Activated CD8-positive, alpha-beta memory T cell treated with anti-CD3 and anti-CD28 coated beads for 36 hours (primary cell): Measurements from ENCODE around the gene RALY. TPM values are rescaled to one million over a fixed set of nuclear protein-coding genes. Genes with fewer than 3 reads are reported as not detected.

Experiments
- CTCF ChIA-PET: fragments of 350-600 bp; sonication (Branson Sonifier 250); formaldehyde crosslinking; loops from one replicate; lab custom pipeline; 2021; ENCODE audit warnings: antibody characterized with exemption; lab: Charles Lee
- POLR2A ChIA-PET: fragments of 350-600 bp; sonication (Branson Sonifier 250); formaldehyde crosslinking; loops from one replicate; lab custom pipeline; 2021; ENCODE audit warnings: antibody characterized with exemption; lab: Charles Lee
- total RNA-seq, 2 experiments: library from RNA; stranded (reverse); gene quantifications; one replicate each; pipeline ENCODE4 v1.2.3, GENCODE V29; 2021

The RALY gene
- 100 to 1,000 TPM; 145 to 148 TPM for total RNA-seq

GRCh38 chr20:33993576-33994221, at the start of gene RALY:
Gene RALY (plus strand): TSS chr20:33993911. CDS start chr20:34072075, 78,164 bp downstream.
- ChIA-PET POLR2A (interaction anchor here (0.6 to 1.7 kb wide), 8 partner anchors 18 to 1778 kb away, joined by 3 to 14 read pairs (median 4); partner anchors contain the start of genes CBFA2T2, CHMP4B and EIF2S2), CTCF (interaction anchor here (0.6 to 1.8 kb wide), 4 partner anchors 14 to 81 kb away, joined by 3 to 7 read pairs (median 5); no protein-coding TSS in a partner anchor)

- ChIA-PET POLR2A (no interaction called here), CTCF (no interaction called here)
Measured at GRCh38 chr20:33944914-33945313, 48.8 kb upstream of the RALY start.

DNA sequence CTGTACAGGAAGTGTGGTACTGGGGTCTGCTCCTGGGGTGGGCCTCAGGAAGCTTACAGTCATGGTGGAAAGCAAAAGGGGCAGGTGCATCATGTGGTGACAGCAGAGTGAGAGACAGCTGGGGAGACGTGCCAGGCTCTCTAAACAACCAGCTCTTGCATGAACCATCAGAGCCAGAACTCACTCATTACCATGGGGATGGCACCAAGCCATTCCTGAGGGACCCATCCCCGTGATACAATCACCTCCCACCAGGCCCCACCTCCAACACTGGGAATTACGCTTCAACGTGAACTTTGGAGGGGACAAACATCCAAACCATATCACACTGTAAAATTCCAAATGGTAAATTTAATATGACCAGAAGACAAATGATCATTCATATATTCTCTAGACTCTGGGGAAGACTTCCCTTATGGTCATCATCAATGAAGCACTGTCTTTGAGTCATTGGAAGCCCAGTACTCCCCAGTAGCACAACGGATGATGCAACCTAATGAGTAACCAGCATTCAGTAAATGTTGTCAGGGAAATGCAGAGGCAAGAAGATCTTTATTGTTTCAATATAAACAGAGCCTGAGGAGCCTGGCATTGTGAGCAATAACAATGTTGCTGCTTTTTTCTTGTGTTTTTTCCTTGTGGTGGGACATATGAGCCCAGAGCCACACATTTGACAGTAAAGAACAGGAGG, 48.2 kb upstream of the RALY start:
- ChIA-PET POLR2A (no interaction called here), CTCF (no interaction called here)

DNA sequence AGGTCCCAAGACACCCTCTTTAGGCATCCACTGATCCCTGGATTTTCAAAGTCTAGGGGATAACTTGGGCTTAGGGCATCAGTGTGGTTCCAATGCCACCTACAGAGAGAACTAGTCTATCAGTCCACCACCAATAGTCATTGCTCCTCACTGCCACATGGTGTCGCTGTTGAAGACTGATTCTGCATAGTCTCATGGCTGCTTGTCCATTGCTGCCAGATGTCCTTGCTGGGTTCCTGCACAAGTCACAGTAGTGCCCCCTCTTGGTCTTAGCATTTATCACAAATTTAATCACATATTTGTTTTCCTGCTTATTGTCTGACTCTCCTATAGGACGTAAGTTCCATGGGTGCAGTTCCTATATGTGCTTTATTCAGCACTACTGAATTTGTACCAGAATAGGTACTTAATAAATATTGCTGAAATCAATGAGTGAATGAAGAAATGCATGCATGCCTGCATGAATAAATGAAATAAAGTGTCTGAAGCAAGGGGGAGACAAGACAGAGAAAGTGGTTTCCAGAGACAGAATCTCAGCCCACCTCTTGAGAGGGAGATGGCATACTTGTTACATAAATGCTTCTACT, 45.9 kb upstream of the RALY start:
- POLR2A ChIA-PET, result no interaction called here
- CTCF ChIA-PET, result no interaction called here

- ChIA-PET CTCF (no interaction called here), POLR2A (no interaction called here)
Measured at GRCh38 chr20:33948480-33948879, 45.2 kb upstream of the RALY start.

DNA sequence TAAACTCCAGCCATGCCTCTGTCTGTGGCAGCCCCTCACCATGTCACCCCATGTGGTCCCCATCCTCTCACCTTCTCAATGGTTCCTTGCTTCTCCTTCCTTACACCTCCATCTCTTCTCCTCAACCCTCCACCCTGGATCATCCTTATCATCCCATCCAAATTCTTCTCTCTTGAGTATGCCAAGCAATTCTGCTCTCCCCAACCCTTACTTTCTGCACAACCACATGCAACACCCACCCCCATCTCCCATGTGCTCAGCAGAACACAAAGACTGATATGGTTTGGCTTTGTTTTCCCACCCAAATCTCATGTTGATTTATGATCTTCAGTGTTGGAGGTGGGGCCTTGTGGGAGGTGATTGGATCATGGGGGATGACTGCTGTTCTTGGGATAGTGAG, 42.5 kb upstream of the RALY start:
- CTCF ChIA-PET, result no interaction called here

DNA sequence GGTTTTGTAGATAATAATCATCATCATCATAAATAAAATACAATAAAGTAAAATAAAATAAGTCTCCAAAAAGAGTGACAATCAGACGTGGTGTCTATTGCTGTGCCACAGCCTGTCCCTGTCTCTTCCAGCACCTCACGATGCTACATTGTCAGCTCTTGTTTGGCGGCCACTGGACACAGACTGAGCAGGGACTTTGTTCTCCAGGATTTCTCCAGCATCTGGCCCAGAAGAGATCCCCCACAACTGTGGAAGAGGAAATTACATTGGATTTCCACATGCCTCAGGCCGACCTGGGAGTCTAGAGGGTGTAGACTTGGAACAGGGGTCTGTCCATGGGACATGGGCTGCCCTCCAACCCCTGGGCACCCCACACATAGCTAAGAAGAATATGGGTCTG, 39.2 kb upstream of the RALY start:
- CTCF ChIA-PET, result interaction anchor here (1.7 kb wide), 1 partner anchor 17 kb away, joined by 3 read pairs; no protein-coding TSS in a partner anchor
- POLR2A ChIA-PET, result no interaction called here

More for the DNA sequence above, 42.5 kb upstream of the RALY start:
- POLR2A ChIA-PET, result no interaction called here

- ChIA-PET POLR2A (no interaction called here), CTCF (no interaction called here)
Measured at GRCh38 chr20:33963751-33964150, 30.0 kb upstream of the RALY start.

- ChIA-PET CTCF (no interaction called here), POLR2A (no interaction called here)
Measured at GRCh38 chr20:33964441-33964840, 29.3 kb upstream of the RALY start.

DNA sequence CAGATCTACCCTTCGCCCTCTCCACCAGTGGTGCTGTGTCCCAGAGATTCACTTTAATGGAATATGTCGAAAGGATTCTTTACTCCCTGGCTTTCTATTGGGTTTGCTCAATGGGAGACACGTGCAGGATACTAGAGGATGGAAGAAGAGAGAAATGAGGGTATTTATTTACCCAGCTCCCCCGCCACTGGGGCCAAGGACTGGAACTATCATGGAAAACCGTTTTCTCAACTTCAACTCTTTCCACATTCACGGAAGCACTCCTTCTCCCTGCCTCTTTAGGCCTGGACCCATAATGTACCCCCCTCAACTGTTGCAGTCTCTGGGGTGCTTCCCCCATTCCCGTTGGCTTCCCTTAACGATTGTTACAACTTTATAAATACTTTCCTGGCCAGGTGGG, 26.6 kb upstream of the RALY start:
- CTCF ChIA-PET, result no interaction called here
- POLR2A ChIA-PET, result no interaction called here

GRCh38 chr20:33969563-33969962, 24.1 kb upstream of the RALY start:
- ChIA-PET CTCF (no interaction called here), POLR2A (no interaction called here)

DNA sequence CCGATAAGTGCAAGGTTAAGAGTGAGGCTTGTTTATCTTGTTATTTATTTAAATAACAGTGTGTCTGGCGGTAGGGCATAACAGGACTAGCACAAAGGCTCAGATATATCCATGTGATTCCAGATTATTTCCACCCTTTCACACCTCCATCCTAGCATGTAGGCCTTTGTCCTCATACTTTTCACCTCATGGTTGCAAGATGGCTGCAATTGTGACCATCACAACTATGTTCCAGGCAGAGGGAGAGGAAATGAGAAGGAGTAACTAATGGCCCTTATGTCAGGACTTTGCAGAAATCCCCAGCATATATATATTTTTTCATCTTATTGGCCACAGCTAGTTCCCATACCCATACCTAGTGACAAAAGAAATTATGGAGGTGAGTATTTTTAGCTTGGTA, 23.5 kb upstream of the RALY start:
- ChIA-PET CTCF (no interaction called here), POLR2A (no interaction called here)

DNA sequence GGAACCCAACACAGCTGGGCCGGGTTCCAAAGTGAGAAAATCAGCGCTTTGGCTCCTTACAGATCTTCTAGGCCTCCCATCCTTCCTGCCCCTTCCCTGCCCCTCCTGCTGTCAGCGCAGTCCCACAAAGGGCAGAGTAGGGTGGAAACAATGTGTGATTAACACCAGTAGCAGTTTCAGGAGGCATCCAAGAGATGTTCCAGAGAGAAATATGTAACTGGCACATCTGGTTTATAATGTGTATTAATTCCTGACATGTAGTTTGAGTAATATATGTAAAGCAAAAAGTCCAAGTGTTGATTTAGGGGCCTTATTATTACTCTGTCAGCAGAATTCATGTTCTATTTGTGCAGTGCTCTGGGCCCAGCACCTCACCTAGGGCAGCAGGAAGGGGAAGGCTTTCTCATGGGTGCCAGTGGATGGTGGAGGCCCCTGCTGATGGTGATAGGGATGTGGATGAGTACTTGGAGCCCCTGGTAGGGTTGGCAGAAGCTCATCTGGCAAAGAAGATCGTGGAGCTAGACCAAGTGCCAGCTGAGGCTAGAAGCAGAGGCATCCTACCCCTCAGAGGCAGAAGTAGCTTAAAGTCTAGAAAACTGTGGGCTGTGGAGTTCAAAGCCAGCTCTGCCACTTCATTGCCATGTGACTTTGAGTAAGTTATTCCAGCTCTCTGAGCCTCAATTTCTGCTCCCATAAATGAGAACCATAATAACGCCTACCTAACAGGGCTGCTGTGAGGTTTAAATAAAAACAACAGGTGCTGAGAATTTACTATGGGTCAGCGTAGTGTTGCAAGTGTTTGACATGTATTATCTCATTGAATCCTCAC, 22.4 kb upstream of the RALY start:
- CTCF ChIA-PET, result interaction anchor here (1.0 kb wide), 1 partner anchor 18 kb away, joined by 3 read pairs; no protein-coding TSS in a partner anchor
- POLR2A ChIA-PET, result no interaction called here

GRCh38 chr20:33976959-33977358, 16.8 kb upstream of the RALY start:
- ChIA-PET POLR2A (interaction anchor here (0.6 kb wide), 1 partner anchor 68 kb away, joined by 3 read pairs; no protein-coding TSS in a partner anchor), CTCF (no interaction called here)

GRCh38 chr20:33977535-33977934, 16.2 kb upstream of the RALY start:
- POLR2A ChIA-PET, result no interaction called here
- CTCF ChIA-PET, result no interaction called here

DNA sequence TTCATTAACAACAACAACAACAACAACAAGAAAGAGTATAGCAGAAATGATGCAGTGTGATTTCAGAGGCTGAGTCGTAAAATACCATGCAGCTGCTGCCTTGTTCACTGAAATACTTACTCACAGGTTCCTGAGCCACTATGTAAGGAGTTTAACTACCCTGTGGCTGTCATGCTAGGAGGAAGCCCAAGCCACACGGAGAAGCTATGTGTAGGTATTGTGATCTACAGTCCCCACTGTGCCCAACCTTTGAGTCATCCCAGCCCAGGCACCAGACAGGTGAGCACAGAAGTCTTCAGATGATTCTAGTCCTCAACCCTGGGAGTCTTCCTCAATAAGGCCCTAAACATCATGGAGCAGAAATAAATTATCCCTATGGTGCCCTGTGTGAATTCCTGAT, 14.6 kb upstream of the RALY start:
- POLR2A ChIA-PET, result no interaction called here

GRCh38 chr20:33981347-33981746, 12.4 kb upstream of the RALY start:
- ChIA-PET POLR2A (no interaction called here), CTCF (interaction anchor here (1.1 to 1.7 kb wide), 2 partner anchors 65 to 89 kb away, joined by 3 to 4 read pairs; no protein-coding TSS in a partner anchor)

More for the DNA sequence above, 14.6 kb upstream of the RALY start:
- CTCF ChIA-PET, result no interaction called here

DNA sequence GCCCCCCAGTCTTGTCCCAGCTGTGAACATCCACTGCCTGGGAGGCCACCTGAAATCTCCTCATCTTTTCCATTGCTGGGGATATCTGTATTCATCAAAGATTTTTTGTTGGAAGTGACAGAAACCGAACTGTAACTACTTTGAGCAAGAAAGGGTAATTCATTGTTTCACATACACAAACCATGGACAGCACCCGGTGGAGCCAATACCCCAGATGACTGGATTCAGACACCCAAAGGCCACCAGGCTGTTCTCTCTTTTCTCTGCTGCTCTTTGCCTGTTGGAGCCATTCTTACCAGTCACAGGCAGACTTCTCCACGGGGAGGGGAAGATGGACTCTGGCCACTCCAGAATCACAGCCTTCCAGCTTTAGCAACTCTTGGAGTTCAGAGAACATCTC, 11.7 kb upstream of the RALY start:
- ChIA-PET CTCF (interaction anchor here (1.1 to 1.7 kb wide), 2 partner anchors 66 to 88 kb away, joined by 3 to 4 read pairs; no protein-coding TSS in a partner anchor), POLR2A (no interaction called here)

DNA sequence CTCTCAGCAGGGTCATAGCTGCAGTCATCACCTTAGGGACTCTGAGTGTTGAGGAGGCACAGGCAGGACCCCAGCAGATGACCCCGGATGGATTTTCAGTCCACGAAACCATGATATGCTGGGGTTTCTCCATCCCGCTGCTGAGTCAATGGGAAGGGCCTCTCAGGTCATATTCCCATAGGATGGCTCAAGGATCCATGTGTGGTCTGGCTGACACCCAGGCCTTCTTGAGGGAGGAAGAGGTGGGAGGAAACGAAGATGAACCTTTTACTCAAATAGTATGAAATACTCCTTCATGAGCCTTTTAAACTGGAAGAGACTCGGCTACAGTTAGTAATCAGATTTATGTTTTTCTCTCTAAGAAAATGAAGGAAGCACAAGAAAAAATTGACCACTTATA, 10.3 kb upstream of the RALY start:
- POLR2A ChIA-PET, result no interaction called here
- CTCF ChIA-PET, result interaction anchor here (1.2 kb wide), 1 partner anchor 50 kb away, joined by 4 read pairs; no protein-coding TSS in a partner anchor
